Hepatic stellate cell (primary cell): ENCODE results near the gene SLC44A3.
"Not testable (repeated sequence)": the region's sequence is repeated elsewhere in the genome, so short reads cannot be mapped to it uniquely, and the experiment has no call there.

ENCODE experiments used
- DNase-seq: peaks from one replicate; pipeline ENCODE4 v3.0.0; 2011; ENCODE audit warnings: low spot score

Gene SLC44A3

DNA sequence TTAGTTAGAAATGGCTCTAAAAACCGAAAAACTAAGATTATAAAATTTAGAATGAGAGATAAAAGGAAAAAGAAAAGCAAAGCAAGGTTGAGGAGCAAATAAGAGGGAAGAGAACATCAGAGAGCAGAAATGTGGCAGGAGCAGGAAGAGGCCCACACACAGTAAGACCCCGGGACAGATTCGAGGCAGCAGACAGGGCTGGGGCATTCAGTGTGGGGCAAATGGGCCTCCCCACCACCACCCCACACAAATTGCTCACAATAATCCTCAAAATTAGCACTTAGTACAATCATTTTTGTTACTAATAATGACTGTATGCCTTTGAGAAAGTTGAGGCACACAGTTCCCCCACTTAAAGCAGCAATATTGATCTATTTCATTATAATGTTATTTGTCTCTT is 17.1 kb upstream of the SLC44A3 start:
- no peak for DNase-seq

DNA sequence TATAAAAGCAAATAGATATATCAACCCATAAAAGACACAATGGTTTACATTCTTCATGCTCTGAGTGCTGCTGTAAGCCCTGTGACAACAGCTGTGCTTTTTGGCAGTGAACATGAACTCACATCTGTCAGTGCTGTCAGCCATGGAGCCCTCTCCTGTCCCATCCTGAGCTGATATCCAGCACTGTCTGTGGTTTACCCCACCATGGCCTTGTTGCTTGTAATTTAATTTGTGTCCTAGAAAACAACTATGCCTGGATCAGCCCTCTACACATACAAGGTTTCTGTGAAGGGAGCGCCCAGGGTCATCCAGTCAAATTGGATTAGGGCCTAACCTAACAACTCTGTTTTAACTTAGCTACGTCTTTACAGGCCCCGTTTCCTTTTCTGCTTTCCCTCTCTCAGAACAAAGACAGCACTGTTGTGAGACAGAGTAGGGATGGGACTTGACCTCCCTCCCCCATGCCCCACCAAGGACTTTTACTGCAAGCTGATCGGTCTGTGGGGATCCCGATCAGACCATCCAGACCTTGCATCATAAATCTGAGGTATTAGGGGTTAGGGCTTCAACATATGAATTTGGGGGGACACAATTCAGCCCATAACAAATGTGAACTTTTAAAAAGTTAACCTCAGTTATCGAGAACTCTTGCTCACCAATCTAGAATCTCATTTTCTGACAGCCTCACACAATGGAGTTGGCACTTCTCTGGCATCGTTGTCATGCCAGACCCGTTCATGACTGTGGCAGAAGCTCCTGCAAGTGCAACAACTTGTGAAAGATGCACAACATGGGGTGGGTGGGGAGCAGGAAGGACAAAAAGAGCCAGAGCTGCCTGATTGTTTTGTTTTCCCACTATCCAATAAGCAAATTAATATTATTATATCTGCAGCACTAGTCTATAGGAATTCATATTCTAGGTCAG is 16.4 kb upstream of the SLC44A3 start:
- no peak for DNase-seq

DNA sequence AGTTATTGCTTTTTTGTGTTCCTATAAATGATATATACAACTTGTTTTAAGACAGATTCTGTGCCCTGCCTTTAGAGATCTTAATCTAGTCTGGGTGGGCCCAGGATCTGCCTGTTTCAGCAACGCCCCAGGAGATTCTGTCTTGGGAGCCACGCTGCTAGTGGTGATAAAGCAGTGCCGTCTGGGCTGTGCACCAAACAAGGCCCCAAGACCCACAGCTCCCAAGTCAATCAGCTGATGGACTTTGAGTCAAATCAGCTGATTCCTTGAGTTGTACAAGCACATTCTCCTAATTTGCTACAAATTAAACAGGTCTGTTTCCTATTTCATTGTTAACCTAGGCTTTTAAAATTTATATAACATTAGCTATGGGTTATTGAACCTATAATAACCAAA is 15.7 kb upstream of the SLC44A3 start:
- DNase-seq, result no peak

DNA sequence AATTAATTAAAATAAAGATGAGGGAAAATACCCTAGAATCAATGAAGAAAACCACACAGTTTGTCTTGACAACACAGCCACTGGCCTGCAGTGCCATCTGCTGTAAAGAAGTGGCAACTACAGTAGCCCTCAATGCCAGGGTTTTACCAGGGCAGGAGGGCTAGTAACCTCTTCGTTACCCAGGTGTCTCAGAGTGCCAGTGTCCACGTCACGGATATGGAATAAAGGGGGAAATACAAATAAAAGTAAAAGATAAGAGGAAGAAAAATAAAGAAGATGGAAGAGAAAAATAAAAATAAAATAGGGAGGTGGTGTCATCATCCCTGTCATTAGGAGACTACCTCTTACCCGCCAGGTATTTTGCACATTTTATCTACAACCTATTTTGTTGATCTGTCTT is 14.2 kb upstream of the SLC44A3 start:
- peak; percentile 40 for DNase-seq

DNA sequence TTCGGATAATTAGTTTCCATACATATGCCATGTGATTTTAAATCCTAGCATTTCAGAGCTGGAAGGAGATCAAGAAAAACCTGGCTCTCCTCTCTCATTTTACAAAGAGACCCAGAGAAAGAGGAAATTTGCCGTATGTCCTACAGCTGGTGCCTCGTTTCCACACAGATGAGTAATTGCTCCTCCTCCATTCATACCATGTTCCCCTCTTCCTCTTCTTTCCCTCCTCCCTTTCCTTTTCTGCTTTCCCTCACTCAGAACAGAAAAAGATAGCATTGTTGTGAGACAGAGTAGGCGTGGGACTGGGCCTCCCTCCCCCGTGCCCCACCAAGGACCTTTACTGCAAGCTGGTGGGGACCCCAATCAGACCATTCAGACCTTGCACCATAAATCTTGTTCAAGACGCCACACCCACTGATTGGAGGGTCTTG is 13.7 kb upstream of the SLC44A3 start:
- DNase-seq, result no peak

DNA sequence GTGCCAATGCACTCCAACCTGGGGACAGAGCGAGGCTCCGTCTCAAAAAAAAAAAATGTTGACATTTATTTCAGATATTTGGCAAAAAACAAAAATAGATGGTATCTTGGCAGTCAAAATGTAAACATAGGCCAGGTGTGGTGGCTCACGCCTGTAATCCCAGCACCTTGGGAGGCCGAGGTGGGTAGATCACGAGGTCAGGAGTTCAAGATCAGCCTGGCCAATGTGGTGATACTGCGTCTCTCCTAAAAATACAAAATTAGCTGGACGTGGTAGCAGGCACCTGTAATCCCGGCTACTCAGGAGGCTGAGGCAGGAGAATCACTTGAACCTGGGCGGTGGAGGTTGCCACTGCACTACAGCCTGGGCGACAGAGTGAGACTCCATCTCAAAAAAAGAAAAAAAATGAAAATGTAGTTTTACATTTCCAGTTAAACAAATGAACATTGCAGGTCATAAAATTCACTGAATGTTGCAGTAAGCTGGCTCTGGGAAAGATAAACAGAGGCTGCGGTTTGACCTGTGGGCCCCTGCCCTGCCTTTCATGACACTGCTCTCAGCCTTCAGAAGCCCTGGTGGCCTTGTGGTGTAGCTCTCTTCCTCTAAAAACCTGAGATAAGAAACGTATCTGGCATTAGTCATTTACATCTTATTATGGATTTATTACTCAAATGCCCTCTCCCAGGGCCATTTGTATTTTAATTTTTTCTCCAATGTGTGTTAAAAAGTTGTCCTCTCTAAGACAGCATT is 12.2 kb upstream of the SLC44A3 start:
- no peak for DNase-seq

DNA sequence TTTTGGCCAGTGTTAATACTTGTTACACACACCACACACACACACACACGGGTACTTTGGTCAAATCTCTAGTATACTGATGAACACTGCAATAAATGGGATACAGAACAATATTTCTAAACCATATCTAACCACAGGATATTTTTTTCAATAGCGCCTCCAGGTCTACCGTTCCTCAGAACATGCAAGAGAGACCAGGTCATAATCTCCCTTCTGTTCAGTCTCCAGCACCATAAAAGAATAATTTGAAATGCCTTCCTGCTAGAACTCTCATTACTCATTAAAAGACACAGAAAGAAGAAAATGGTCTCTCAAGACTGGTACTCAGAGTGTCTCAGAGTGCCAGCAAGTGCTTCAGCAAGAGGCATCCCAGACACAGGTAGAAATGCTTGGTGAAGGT is 11.5 kb upstream of the SLC44A3 start:
- DNase-seq, result no peak

DNA sequence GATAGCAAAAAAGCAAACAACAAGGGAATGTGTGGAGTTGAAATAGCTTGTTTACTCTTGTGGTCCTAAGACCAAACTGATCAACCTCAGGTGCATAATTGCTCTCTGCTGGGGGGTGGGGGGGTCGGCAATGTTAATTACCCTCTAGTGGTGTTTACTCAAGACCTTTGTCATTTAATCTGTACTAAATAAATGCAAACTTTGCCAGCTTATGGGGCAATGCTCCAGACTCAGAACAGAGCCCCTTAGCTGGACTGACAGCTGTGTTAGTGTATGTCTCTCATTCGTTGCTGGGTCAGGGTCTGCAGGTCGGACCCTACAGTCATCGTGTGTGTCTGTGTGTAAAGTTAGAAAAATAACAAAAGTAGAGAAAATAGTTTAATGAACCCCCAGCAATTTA is 7.2 kb upstream of the SLC44A3 start:
- no peak for DNase-seq

DNA sequence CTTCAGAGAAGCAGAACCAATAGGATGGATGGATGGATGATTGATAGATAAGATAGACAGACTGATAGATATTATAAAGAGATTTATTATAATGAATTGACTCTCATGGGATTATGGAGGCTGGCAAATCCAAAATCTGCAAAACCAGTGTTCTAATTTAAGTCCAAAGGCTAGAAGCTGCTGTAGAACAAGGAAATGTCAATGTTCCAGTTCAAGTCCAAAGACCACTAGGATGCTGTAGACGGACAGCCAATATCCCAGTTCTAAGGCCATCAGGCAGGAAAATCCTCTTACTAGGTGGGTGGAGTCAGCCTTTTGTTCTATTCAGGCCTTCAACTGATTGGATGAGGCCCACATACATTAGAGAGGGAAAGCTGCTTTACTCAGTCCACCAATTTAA is 4.1 kb upstream of the SLC44A3 start:
- no peak for DNase-seq

DNA sequence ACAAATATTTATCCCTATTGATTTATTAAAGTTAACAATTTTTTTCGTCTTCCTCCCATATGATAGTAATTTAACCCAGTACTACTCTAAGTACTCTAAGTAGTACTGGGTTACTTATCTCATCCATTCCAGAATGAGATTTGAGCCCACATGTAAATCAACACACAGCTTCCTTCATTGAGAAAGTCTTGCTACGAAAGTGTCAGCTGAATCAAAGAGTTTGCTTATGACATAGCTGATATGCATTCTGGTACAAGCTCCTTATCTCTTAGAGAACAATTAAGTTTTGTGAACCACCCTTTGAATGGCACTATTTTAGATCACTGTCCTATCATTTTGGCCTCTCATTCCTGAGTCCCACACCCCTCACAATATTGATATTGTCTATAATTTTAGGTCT is 2.4 kb upstream of the SLC44A3 start:
- DNase-seq, result no peak

DNA sequence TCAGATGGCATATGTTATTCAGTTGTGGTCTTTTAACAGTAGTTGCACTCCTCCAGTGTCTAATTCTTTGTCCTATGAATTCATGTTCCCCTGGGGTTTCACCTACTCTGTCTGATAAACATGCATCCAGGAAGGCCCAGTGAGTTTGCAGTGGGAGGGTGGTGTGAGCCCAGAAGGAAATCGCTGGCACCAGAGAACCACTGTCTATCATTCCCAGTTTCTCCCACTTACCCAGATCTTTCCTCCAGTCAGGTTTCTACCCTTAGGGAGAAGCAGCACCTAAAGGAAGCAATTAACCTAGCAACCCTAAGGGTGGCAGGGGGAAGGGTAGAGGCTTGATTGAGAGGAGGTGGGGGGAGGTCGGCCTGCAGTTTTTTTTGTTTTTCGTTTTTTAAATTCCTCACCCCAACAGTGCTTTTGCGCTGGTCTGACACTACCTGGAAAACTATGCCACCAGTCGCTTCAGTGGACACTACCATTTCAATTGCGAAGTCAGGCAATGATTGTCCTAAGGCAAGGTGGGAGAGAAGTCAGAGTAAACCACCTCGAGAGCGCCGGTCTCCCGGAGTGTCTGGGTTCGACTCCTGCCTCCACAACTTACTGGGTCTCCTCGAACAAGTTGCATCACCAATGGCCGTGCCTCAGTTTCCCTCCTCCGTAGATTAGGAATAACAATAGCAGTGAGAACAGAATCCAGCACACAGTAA is 766 bp upstream of the SLC44A3 start:
- DNase-seq, result no peak

DNA sequence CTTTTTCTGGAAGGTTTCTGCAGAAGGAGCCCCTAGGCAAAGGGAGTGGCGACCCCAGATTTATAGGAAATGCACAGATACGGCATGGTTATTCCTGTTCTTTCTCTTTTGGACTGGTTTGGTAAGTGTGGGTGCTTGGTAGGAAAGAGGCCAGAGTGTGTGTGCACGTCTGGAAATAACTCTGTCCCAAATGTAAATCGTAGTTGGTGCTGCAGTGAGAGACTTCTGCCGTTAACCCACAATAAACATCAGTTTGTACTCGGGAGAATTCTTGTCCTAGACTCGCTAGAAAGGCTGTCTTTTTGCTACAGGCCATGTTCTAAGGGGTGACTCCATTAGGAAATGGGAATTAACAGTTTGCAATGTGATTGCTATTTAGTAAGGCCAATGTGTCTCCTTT is 779 bp downstream of the SLC44A3 start:
- DNase-seq, result no peak

DNA sequence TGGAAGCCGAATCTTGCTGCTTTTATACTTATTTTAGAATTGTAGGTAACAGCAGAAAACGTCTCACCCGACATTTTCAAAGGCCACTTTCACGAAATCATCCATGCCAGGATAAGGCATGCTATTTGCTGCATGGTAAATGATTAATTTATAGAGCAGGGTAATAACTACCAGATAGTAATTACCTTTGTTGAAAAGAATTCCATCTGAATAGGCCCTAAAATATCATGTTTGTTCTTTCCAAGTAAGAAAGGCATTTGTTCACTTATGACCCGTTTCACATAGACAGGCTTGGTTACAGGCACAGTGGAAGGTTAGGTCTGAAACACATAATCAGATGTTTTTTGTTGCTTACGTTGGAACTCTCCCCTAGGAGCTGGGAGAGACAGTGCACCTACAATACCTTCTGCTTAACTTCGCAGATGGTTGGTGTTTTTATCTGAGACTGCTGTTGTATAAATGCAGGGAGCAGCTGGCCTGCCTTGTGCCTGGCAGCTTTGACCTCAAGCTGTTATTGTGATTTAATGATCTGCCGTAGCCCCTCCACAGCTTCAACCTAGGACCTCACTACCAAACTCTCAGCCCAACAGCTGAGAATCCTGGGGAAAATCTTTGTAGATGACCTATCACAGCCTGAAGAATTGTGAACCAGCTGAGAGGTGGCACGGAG is 1.6 kb downstream of the SLC44A3 start:
- DNase-seq, result no peak

DNA sequence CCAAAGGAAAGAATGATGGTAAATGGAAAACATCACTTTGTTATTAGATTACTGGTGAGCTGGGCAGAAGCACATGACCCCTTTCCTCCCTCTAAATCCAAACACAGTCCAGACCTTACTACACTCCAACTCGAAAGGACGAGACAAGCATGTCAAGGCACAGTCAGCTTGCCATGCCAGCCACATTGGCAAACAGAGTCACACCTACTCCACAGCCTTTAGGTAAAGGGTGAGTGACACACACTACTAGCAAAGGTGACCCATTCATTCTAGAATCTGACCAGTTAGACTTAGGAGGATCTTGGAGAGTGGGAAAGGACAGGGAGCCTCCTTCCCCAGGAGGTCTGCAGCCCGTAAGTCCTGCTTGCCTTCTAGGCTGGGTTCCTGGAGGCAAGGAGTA is 3.0 kb downstream of the SLC44A3 start:
- DNase-seq, result no peak

DNA sequence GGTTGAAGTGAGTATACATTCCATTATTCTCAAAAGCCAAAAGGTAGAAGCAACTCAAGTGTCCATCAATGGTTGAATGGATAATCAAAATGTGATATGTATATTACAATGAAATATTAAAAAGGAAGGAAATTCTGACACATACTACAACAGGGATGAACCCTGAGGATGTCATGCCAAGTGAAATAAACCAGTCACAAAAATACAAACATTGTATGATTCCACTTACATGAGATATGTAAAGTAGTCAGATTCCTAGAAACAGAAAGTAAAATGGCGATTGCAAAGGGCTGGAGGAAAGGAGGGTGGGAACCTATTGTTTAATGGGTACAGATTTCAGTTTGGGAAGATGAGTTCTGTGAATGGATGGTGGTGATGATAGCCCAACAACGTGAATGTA is 5.8 kb downstream of the SLC44A3 start:
- DNase-seq, result no peak

DNA sequence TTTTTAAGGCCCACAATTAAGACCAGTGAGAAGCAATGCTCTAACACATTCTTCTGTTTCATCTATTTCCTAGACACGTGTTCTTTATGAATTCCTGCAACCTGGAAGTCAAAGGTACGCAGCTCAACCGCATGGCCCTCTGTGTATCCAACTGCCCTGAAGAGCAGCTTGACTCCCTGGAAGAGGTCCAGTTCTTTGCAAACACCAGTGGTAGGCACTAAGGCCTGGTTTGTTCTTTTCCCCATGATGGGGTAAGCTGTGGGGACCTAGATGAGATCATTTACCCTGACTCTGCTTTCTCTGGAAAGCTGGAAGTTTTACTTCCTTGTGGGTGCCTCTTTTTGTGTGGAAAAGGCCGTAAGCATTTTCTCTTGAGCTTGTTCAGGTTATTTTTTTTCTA is 7.3 kb downstream of the SLC44A3 start:
- no peak for DNase-seq

DNA sequence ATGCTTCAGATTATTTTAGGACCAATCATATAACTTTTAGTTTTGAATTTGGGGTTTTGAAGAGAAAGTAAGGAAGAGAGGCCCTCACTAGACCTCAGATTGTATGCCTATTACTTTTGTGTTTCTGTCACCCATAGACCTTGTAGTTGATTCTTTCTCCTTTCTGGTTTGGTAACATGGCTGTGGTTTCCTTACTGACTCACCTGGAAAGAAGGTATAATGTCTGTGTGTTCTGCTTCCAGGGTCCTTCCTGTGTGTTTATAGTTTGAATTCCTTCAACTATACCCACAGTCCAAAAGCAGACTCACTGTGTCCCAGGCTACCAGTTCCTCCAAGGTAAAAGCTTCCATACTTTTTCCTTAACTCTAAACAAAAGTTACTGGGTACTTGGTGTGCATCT is 8.1 kb downstream of the SLC44A3 start:
- no peak for DNase-seq

DNA sequence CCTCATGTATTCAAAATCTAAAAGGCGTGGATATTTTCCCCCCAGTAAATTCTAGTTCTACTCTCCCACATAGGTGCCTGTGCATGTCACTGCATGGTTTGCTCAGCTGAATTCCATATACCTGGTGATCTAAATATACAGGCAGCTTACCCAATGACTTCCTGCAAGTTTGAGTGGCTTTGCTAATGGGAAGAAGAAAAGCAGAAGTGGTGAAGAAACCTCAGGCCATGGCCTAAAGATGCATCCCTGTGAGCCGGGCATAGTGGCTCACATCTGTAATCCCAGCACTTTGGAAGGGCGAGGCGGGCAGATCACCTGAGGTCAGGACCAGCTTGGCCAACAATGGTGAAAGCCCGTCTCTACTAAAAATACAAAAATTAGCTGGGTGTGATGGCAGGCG is 11.5 kb downstream of the SLC44A3 start:
- DNase-seq, result no peak

DNA sequence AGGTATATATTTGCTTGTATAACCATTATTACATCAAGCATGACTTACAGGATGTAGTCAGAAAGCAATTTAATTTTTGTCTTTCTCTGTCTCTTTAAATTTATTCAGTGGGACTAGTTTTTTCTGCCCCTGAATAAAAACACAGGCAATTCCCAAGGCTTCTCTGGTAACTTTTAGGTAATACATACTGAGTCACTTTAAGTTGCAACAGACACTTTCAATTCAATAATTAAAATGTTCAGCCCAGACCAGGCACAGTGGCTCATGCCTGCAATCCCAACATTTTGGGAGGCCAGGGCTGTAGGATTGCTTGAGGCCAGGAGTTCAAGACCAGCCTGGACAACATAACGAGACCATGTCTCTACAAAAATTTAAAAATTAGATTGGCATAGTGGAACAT is 12.3 kb downstream of the SLC44A3 start:
- no peak for DNase-seq

DNA sequence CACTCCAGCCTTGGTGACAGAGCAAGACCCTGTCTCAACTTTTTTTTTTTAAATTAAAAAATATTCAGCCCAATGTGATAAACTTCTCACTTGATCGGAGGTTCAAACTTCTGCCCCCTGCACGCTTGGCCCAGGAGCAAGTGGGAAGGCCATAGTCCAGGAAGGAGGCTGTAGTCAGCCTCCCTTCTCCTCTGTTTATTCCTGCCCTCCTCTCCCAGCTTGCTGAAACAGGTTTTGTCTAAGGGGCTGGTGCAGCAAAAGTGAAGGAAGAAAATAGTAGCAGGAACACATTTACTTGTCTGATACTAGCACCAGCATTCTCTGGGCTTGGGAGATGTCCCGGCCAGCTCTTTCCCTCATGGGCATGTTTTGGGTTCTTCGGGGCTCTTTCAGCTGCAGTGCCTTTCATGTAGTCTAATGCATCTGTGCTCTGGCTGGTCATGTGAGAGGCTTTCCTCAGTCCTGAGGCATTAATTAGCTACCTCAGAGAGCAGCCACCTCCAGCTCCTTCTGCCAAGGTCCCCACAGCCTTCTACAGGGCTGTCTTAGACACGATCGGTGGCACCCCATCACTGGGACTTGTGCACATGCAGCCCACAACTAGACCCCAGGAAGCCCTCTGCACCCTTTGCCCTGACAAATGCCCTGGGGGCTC is 12.9 kb downstream of the SLC44A3 start:
- DNase-seq, result no peak

DNA sequence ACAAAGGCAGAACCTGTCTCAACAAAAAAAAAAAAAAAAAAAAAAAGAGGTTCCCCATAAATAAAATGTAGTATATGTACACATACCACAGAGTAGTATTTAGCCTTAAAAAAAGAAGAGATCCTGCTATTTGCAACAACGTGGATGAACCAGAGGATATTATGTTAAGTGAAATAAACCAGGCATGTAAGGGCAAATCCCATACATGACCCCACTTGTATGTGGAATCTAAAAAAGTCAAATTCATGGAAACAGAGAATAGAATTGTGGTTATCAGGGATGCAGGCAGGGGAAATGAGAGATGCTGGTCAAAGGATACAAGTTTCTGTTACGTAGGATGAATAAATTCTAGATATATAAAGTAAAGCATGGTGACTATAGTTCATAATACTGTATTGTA is 16.7 kb downstream of the SLC44A3 start:
- no peak for DNase-seq

DNA sequence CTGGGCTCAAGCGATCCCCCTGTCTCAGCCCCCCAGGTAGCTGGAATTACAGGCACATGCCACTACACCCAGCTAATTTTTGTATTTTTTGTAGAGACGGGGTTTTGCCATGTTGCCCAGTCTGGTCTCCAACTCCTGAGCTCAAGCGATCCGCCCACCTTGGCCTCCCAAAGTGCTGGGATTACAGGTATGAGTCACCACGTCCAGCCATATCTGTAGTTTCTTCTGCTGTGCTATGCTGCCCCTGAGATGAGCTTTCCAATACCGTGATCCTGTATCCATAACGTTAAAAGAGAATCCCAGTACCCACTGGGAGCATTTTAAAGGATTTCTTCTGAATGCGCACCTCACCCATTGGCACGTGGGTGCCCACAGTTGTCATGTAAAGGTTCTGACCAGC is 20.2 kb downstream of the SLC44A3 start:
- DNase-seq, result not testable (repeated sequence)
